HCT116 (cell line): ENCODE data around the gene THSD7A.

Experiments
- CTCF ChIP-seq, 3 experiments: fragments of 200-600 bp in 1 of 3; sonication (generic) in 1 of 3; IDR thresholded peaks in 2 of 3; conservative IDR thresholded peaks in 1 of 3; 2 replicates each; pipeline ENCODE4 v1.5.1; 2012 to 2017; ENCODE audit warnings: low read depth in 2 of 3, low read length in 2 of 3, antibody characterized with exemption in 1 of 3, borderline replicate concordance in 1 of 3, control low read depth in 1 of 3, mild to moderate bottlenecking in 1 of 3, mixed read lengths in 1 of 3, mixed run types in 1 of 3, moderate library complexity in 1 of 3; ENCODE audit not compliant: insufficient read depth in 1 of 3
- JUND ChIP-seq: IDR thresholded peaks from 2 replicates; pipeline ENCODE4 v1.6.1; 2012
- POLR2A ChIP-seq: IDR thresholded peaks from 2 replicates; pipeline ENCODE4 v1.7.0; 2011; ENCODE audit warnings: borderline replicate concordance; ENCODE audit not compliant: insufficient read depth, insufficient read length; ENCODE audit errors: extremely low read depth
- REST ChIP-seq: IDR thresholded peaks from 2 replicates; pipeline ENCODE4 v1.6.1; 2012; ENCODE audit warnings: low read depth
- TCF7L2 ChIP-seq: IDR thresholded peaks from 2 replicates; pipeline ENCODE4 v1.7.0; 2011; ENCODE audit warnings: borderline replicate concordance, inconsistent platforms; ENCODE audit not compliant: insufficient read depth, insufficient read length; ENCODE audit errors: extremely low read depth
- YY1 ChIP-seq: IDR thresholded peaks from 2 replicates; pipeline ENCODE4 v1.6.1; 2011; ENCODE audit warnings: low read length, low read depth, moderate library complexity, mild to moderate bottlenecking; ENCODE audit not compliant: insufficient replicate concordance; ENCODE audit errors: extremely low read depth
- ZBTB33 ChIP-seq: IDR thresholded peaks from 2 replicates; pipeline ENCODE4 v1.6.1; 2011; ENCODE audit warnings: mild to moderate bottlenecking, low read length, moderate library complexity; ENCODE audit not compliant: insufficient replicate concordance; ENCODE audit errors: extremely low read depth
- ZNF274 ChIP-seq: fragments of 200-500 bp; sonication (Bioruptor generic); IDR thresholded peaks from 2 replicates; pipeline ENCODE4 v1.6.1; 2014; ENCODE audit warnings: mild to moderate bottlenecking, low read depth, low read length, inconsistent platforms

GRCh38 chr7:11615174-11615573, 216.8 kb downstream of the THSD7A start:
- TF ChIP-seq CTCF (IDR thresholded peaks at IDR 0.05 in 2 of 3, conservative IDR thresholded peaks at IDR 0.05 in 1 of 3; ENCODE audit: borderline replicate concordance in 1 of 3, insufficient read depth in 1 of 3, low read depth in 2 of 3, low read length in 2 of 3): no peak
- TF ChIP-seq POLR2A: no peak
- no peak for TF ChIP-seq TCF7L2
- TF ChIP-seq YY1: no peak
- TF ChIP-seq JUND: no peak
- TF ChIP-seq ZBTB33: no peak
- TF ChIP-seq ZNF274: no peak
- TF ChIP-seq REST: no peak
